HEK293 (cell line): Measurements from ENCODE around the gene OSTM1.
A peak's percentile ranks its signal among the peaks of the same experiment; 100 is the strongest.

Experiments used
- BCL11A ChIP-seq: fragments of 450-650 bp; formaldehyde crosslinking; IDR thresholded peaks from 2 replicates; pipeline ENCODE4 v1.5.1; 2016; ENCODE audit warnings: low read depth, missing biosample characterization, missing genetic modification characterization
- CTCF ChIP-seq: fragments of 450-650 bp; formaldehyde crosslinking; IDR thresholded peaks from 2 replicates; pipeline ENCODE4 v1.5.1; 2016; ENCODE audit warnings: missing biosample characterization, missing genetic modification characterization
- PRDM6 ChIP-seq: fragments of 450-650 bp; formaldehyde crosslinking; IDR thresholded peaks from 2 replicates; pipeline ENCODE4 v1.5.1; 2017; ENCODE audit warnings: missing biosample characterization, missing genetic modification characterization
- REST ChIP-seq: fragments of 450-650 bp; formaldehyde crosslinking; IDR thresholded peaks from 2 replicates; pipeline ENCODE4 v1.5.1; 2016; ENCODE audit warnings: missing biosample characterization, missing genetic modification characterization
- ZBTB1 ChIP-seq: fragments of 450-650 bp; formaldehyde crosslinking; IDR thresholded peaks from 2 replicates; pipeline ENCODE4 v1.5.1; 2016; ENCODE audit warnings: missing biosample characterization, missing genetic modification characterization
- ZBTB44 ChIP-seq: fragments of 450-650 bp; IDR thresholded peaks from 2 replicates; pipeline ENCODE4 v1.5.1; 2018; ENCODE audit warnings: missing biosample characterization, mild to moderate bottlenecking, missing genetic modification characterization
- ZNF239 ChIP-seq: fragments of 450-650 bp; formaldehyde crosslinking; IDR thresholded peaks from 2 replicates; pipeline ENCODE4 v1.5.1; 2016; ENCODE audit warnings: missing biosample characterization, missing genetic modification characterization
- ZNF350 ChIP-seq: fragments of 450-650 bp; formaldehyde crosslinking; IDR thresholded peaks from 2 replicates; pipeline ENCODE4 v1.5.0; 2017; ENCODE audit warnings: missing biosample characterization, mild to moderate bottlenecking, missing genetic modification characterization
- ZNF391 ChIP-seq: fragments of 450-650 bp; formaldehyde crosslinking; IDR thresholded peaks from 2 replicates; pipeline ENCODE4 v1.5.1; 2016; ENCODE audit warnings: low read depth, missing biosample characterization, missing genetic modification characterization, borderline replicate concordance
- ZNF585B ChIP-seq: fragments of 450-650 bp; formaldehyde crosslinking; IDR thresholded peaks from 2 replicates; pipeline ENCODE4 v1.5.1; 2016; ENCODE audit warnings: missing biosample characterization, missing genetic modification characterization
- ZNF677 ChIP-seq: fragments of 450-650 bp; IDR thresholded peaks from 2 replicates; pipeline ENCODE4 v1.5.0; 2018; ENCODE audit warnings: missing biosample characterization, mild to moderate bottlenecking, missing genetic modification characterization, moderate library complexity
- ZNF747 ChIP-seq: fragments of 450-650 bp; formaldehyde crosslinking; IDR thresholded peaks from 2 replicates; pipeline ENCODE4 v1.5.1; 2016; ENCODE audit warnings: missing biosample characterization, missing genetic modification characterization
- ZNF791 ChIP-seq: fragments of 450-650 bp; formaldehyde crosslinking; IDR thresholded peaks from 2 replicates; pipeline ENCODE4 v1.5.1; 2016; ENCODE audit warnings: missing biosample characterization, missing genetic modification characterization

GRCh38 chr6:108068182-108068581 is 6.4 kb downstream of the OSTM1 start:
- TF ChIP-seq BCL11A (tag by site-specific recombination) (no peak), ZBTB44 (tag by site-specific recombination) (no peak), CTCF (no peak), ZNF585B (no peak), ZNF791 (tag by site-specific recombination) (no peak), ZNF391 (tag by site-specific recombination) (no peak), ZNF239 (tag by site-specific recombination) (no peak), REST (tag by site-specific recombination) (no peak), PRDM6 (tag by site-specific recombination) (no peak), ZNF350 (tag by site-specific recombination) (no peak), ZNF677 (tag by site-specific recombination) (peak; percentile 74), ZBTB1 (tag by site-specific recombination) (no peak), ZNF747 (tag by site-specific recombination) (no peak)
